ENCODE results near the gene DMWD. TPM values are rescaled to one million over a fixed set of nuclear protein-coding genes. Genes with fewer than 3 reads are reported as not detected.

Gene DMWD
- total RNA-seq, 1 donor from 2014 or later, result 44.7 TPM

DNA sequence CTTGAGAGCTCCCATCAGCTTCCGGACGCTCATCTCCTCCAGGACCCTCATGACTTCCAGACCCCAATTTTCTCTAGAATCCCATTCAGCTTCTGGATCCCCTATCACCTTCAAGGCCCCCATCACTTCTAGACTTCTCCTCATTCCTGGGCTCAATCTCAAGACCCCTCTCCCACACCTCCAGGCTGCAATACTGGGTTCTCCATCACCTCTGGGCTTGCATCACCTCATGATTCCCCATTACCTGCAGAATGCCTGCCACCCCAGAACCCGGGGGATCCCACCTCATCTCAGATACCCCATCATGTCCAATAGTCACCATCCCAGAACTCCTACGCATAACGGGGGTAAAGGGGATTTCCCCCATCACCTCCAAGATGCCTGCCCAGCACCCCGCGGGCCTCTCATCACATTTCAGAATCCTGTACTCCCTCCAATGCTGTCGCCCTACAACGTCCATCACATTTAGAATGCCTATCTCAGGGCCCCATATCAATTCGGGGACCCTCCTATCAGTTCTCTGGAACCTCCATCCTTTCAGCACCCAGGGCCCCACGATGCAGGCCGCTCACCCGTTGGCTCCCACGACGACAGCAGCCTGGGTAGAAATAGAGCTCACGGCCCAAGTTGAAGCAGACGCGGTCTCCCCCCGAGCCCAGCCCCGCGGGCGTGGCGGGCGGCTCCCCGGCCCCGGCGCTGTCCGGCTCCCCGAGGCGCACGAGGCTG is 738 bp downstream of the DMWD start:
- peaks cover 47% of the 10 kb centered on the region for H3K36me3 Mint-ChIP-seq (ENCODE audit: low read depth)
- DNase-seq (ENCODE audit: low spot score), result no peak
- peaks cover 27% of the 10 kb centered on the region for H3K4me1 Mint-ChIP-seq (ENCODE audit: low read depth)
- intact Hi-C loops (cut with micrococcal nuclease), result loop anchor here (1.0 to 2.0 kb wide), 2 partner anchors 13 to 23 kb away; partner anchors contain the start of gene SIX5
- peak overlapping the region; percentile 87 for H3K4me3 Mint-ChIP-seq (ENCODE audit: low read depth)
- peak overlapping the region; percentile 72 for H3K27ac Mint-ChIP-seq
- H3K27me3 Mint-ChIP-seq (ENCODE audit: low read depth), result peaks cover 40% of the 10 kb centered on the region
- no peaks in the 10 kb centered on the region for H3K9me3 Mint-ChIP-seq

- Mint-ChIP-seq H3K36me3 (ENCODE audit: low read depth) (peaks cover 56% of the 10 kb centered on the region), H3K27ac (no peak overlapping the region), H3K4me1 (ENCODE audit: low read depth) (peaks cover 27% of the 10 kb centered on the region), H3K4me3 (ENCODE audit: low read depth) (peak overlapping the region; percentile 87), H3K27me3 (ENCODE audit: low read depth) (peaks cover 34% of the 10 kb centered on the region), H3K9me3 (no peaks in the 10 kb centered on the region)
- DNase-seq (ENCODE audit: low spot score), result peak; percentile 55
- intact Hi-C loops (cut with micrococcal nuclease), result no loop called here
Observed at GRCh38 chr19:45790942-45791341, 1.7 kb downstream of the DMWD start.

DNA sequence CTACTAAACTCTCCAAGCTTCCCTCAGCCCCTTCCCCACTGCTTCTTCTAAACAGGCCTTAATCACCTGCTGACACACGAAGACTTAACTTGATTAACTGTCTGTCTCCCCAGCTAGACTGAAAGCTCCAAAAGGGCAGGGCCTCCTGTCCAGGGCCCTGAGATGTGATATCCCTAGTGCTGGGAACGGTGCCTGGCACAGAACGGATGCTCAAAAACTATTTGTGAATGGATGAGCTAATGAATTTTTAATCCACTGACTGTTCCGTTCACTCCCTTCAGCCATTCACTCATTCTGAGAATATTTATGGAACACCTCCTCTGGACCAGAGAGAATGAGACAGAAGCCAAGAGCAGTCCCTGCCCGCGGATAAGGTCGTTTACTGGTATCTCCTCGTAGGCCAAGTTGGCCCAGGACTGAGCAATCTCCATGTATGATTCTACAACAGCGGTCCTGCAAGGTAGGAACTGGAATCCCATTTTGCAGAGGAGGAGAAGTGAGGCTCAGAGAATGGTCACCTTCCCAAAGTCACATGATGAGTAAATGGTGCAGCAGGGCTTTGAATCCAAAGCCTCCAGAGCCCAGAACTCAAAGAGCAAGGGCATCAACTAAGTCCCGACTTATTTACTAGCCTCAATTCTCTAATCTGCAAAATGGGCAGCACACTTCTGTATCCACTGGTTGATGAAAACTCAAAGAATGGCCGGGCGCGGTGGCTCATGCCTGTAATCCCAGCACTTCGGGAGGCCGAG is 3.4 kb downstream of the DMWD start:
- Mint-ChIP-seq H3K4me1 (ENCODE audit: low read depth) (peaks cover 27% of the 10 kb centered on the region), H3K36me3 (ENCODE audit: low read depth) (peaks cover 56% of the 10 kb centered on the region), H3K27ac (no peak overlapping the region), H3K9me3 (no peaks in the 10 kb centered on the region), H3K27me3 (ENCODE audit: low read depth) (peaks cover 20% of the 10 kb centered on the region), H3K4me3 (ENCODE audit: low read depth) (no peak overlapping the region)
- no peak for DNase-seq (ENCODE audit: low spot score)
- intact Hi-C loops (cut with micrococcal nuclease), result no loop called here

DNA sequence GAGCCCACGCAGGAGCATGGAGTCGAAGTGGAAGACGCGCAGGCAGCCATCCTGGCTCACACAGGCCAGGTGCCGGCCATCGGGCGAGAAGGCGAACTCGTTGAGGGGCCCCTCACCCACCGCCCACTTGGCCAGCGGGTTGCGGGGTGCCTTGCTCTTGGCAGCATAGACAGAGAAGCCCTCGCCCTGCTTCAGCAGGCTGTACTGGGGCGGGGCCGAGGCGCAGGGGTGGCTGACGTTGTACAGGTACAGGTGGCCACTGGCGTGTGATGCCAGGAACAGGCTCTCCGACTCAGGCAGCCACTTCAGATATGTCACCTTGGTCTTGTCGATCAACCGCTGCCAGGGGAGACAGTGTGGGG is 6.1 kb downstream of the DMWD start:
- H3K27me3 Mint-ChIP-seq (ENCODE audit: low read depth), result peaks cover 13% of the 10 kb centered on the region
- H3K4me1 Mint-ChIP-seq (ENCODE audit: low read depth), result peaks cover 11% of the 10 kb centered on the region
- no peak overlapping the region for H3K27ac Mint-ChIP-seq
- intact Hi-C loops (cut with micrococcal nuclease), result no loop called here
- H3K9me3 Mint-ChIP-seq, result no peaks in the 10 kb centered on the region
- no peak for DNase-seq (ENCODE audit: low spot score)
- peaks cover 51% of the 10 kb centered on the region for H3K36me3 Mint-ChIP-seq (ENCODE audit: low read depth)
- no peak overlapping the region for H3K4me3 Mint-ChIP-seq (ENCODE audit: low read depth)

DNA sequence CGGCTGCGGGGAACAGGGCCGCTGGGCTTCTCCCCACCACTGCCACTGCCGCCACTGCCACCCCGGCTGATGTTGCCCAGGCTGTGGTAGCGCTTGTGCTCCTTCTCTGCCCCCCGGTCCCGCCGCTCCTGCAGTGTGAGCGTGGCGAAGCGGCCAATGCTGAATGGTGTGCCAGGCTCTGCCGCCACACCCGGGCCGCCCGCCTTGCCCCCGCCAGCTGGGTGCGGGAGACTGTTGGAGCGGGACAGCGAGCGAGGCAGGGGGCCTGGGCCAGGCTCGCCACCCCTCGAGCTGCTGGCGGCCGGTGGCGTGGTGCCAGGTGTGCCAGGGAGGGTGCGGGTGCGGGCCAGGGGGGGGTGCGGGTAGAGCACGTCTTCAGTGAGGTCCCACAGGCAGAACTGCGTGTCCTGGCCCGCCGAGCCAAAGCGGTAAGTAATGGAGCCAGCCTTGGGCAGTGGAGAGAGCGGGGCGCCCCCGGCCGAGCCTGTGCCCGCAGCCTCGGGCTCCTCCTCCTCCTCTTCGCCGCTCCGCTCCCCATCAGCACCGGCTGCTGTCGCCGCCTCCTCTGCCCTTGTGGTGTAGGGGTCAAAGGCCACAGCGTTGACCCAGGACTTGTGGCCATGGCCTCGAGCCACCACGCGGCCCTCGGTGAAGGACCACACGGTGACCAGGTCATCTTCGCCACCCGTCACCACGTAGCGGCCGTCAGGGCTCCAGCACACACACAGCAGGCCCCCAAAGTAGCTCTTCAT is 6.7 kb downstream of the DMWD start:
- Mint-ChIP-seq H3K4me1 (ENCODE audit: low read depth) (peaks cover 5% of the 10 kb centered on the region), H3K27me3 (ENCODE audit: low read depth) (peaks cover 15% of the 10 kb centered on the region), H3K4me3 (ENCODE audit: low read depth) (no peak overlapping the region), H3K36me3 (ENCODE audit: low read depth) (peaks cover 46% of the 10 kb centered on the region), H3K9me3 (no peaks in the 10 kb centered on the region), H3K27ac (no peak overlapping the region)
- intact Hi-C loops (cut with micrococcal nuclease), result no loop called here
- no peak for DNase-seq (ENCODE audit: low spot score)

GRCh38 chr19:45785097-45785496 is 7.5 kb downstream of the DMWD start:
- Mint-ChIP-seq H3K27me3 (ENCODE audit: low read depth) (peaks cover 19% of the 10 kb centered on the region), H3K4me3 (ENCODE audit: low read depth) (no peak overlapping the region), H3K36me3 (ENCODE audit: low read depth) (peaks cover 39% of the 10 kb centered on the region), H3K27ac (no peak overlapping the region), H3K9me3 (no peaks in the 10 kb centered on the region), H3K4me1 (ENCODE audit: low read depth) (peaks cover 1% of the 10 kb centered on the region)
- no peak for DNase-seq (ENCODE audit: low spot score)
- intact Hi-C loops (cut with micrococcal nuclease), result no loop called here

DNA sequence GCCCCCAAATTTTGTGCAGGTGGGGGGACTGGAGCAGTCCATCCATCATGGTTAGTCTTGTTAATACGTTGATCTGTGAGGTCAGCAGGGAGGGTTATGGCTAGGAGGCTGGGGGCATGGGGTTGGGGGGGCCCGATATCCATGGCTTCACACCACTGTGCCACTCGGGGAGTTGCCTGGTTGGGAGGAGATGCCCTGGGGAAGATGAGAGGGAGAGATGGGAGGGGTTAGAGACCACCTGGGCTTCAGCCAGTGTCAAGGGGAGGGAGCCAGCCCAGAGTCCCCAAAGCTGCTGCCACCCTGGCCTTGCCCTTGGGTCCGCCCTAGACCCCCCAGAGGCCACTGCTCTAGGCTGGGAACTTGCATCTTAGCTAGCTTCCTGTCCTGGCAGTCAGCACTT is 8.5 kb downstream of the DMWD start:
- peaks cover 31% of the 10 kb centered on the region for H3K36me3 Mint-ChIP-seq (ENCODE audit: low read depth)
- no peak overlapping the region for H3K4me3 Mint-ChIP-seq (ENCODE audit: low read depth)
- intact Hi-C loops (cut with micrococcal nuclease), result no loop called here
- no peak overlapping the region for H3K27ac Mint-ChIP-seq
- peaks cover 23% of the 10 kb centered on the region for H3K27me3 Mint-ChIP-seq (ENCODE audit: low read depth)
- H3K4me1 Mint-ChIP-seq (ENCODE audit: low read depth), result peaks cover 5% of the 10 kb centered on the region
- no peaks in the 10 kb centered on the region for H3K9me3 Mint-ChIP-seq
- DNase-seq (ENCODE audit: low spot score), result no peak

GRCh38 chr19:45782820-45783785 is 9.5 kb downstream of the DMWD start:
- peaks cover 23% of the 10 kb centered on the region for H3K36me3 Mint-ChIP-seq (ENCODE audit: low read depth)
- no peak overlapping the region for H3K4me3 Mint-ChIP-seq (ENCODE audit: low read depth)
- no peak for DNase-seq (ENCODE audit: low spot score)
- H3K27ac Mint-ChIP-seq, result no peak overlapping the region
- intact Hi-C loops (cut with micrococcal nuclease), result no loop called here
- no peaks in the 10 kb centered on the region for H3K9me3 Mint-ChIP-seq
- H3K4me1 Mint-ChIP-seq (ENCODE audit: low read depth), result peaks cover 7% of the 10 kb centered on the region
- peaks cover 14% of the 10 kb centered on the region for H3K27me3 Mint-ChIP-seq (ENCODE audit: low read depth)

DNA sequence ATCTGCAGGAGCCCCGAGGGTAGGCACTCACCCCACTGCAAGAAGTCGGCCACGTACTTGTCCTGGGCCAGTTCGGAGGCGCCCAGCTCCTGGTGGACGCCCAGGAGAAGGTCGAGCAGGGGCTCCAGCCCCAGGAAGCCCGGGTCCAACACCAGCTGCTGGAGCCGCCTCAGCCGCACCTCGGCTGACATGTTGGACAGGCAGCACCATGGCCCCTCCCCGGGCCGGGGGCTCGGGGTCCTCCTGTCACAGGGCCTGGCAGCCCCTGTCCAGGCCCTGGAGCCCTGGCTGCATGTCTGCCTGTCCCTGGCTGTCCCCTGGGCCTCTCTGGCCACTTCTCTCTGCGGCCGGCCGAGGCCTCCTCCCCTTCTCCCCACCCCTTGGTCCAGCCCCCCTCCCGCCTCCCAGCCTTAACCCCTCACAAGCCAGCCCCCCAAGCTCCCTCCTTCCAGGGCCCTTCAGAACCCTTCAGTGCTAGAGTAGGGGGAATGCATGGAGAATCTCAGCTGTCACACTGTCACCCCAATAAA is 10.4 kb downstream of the DMWD start, which contains the start of gene DMPK:
Gene DMPK, minus strand, starts transcription at position 329 of the 530 bp plus-strand sequence. Its CDS starts 138 bp downstream, at position 191.
- no peak within 1 kb of the TSS for H3K27ac Mint-ChIP-seq
- intact Hi-C loops (cut with micrococcal nuclease), result no loop called here
- no peak within 1 kb of the TSS for H3K4me3 Mint-ChIP-seq (ENCODE audit: low read depth)
- no peaks in the 10 kb centered on the region for H3K9me3 Mint-ChIP-seq
- DNase-seq (ENCODE audit: low spot score), result no peak
- H3K4me1 Mint-ChIP-seq (ENCODE audit: low read depth), result peaks cover 7% of the 10 kb centered on the region
- peaks cover 14% of the 10 kb centered on the region for H3K36me3 Mint-ChIP-seq (ENCODE audit: low read depth)
- peaks cover 12% of the 10 kb centered on the region for H3K27me3 Mint-ChIP-seq (ENCODE audit: low read depth)

GRCh38 chr19:45781214-45782161 is 11.2 kb downstream of the DMWD start:
- no peaks in the 10 kb centered on the region for H3K9me3 Mint-ChIP-seq
- peaks cover 7% of the 10 kb centered on the region for H3K4me1 Mint-ChIP-seq (ENCODE audit: low read depth)
- no peak overlapping the region for H3K27ac Mint-ChIP-seq
- peaks cover 15% of the 10 kb centered on the region for H3K27me3 Mint-ChIP-seq (ENCODE audit: low read depth)
- intact Hi-C loops (cut with micrococcal nuclease), result no loop called here
- H3K4me3 Mint-ChIP-seq (ENCODE audit: low read depth), result no peak overlapping the region
- H3K36me3 Mint-ChIP-seq (ENCODE audit: low read depth), result peaks cover 14% of the 10 kb centered on the region
- DNase-seq (ENCODE audit: low spot score), result no peak
